ENCODE results near the gene GDF9. TPM values are rescaled to one million over a fixed set of nuclear protein-coding genes. Genes with fewer than 3 reads are reported as not detected.
"Not testable (repeated sequence)": the region's sequence is repeated elsewhere in the genome, so short reads cannot be mapped to it uniquely, and the experiment has no call there.

The GDF9 gene
- total RNA-seq, 1 donor from 2014 or later = 1.4 TPM

DNA sequence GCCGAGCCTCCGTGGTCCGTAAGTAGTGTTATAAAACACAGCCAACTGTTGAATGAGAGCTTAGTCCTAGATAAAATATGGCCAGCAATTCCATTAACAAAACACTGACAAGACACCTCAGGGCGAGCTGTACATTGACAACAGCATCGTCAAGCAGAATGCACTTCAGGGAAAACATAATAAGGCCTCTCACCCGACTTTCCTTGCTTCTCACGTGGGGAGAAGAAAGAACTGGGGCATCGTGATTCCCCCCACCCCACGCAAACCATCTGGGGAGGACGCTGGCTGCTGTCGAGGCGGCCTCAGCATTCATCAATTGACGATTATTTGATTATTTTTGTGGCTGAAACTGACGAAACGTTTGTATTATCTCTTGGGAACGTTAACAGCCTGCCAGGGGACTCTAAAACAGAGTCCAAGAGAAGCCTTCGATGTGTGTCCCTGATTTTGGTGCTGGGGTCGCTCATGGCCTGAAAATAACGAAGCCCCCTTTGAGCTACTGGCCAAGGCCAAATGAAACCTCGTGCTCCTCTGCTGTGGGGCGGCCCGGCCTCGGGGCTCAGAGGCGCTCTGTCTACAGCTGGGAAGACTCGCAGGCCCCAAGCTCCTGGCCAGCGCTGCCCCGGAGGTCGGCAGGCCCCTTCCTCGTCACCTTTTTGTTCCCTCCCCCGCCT, 464 bp downstream of the GDF9 start:
- Mint-ChIP-seq H3K27ac (peak overlapping the region; percentile 100), H3K4me1 (ENCODE audit: unreplicated experiment) (peaks cover 31% of the 10 kb centered on the region), H3K36me3 (peaks cover 26% of the 10 kb centered on the region), H3K4me3 (peak overlapping the region; percentile 100), H3K27me3 (no peaks in the 10 kb centered on the region), H3K9me3 (no peaks in the 10 kb centered on the region)
- no peak for DNase-seq (ENCODE audit: extremely low spot score, unreplicated experiment)
- TF ChIP-seq, protein P1, sequence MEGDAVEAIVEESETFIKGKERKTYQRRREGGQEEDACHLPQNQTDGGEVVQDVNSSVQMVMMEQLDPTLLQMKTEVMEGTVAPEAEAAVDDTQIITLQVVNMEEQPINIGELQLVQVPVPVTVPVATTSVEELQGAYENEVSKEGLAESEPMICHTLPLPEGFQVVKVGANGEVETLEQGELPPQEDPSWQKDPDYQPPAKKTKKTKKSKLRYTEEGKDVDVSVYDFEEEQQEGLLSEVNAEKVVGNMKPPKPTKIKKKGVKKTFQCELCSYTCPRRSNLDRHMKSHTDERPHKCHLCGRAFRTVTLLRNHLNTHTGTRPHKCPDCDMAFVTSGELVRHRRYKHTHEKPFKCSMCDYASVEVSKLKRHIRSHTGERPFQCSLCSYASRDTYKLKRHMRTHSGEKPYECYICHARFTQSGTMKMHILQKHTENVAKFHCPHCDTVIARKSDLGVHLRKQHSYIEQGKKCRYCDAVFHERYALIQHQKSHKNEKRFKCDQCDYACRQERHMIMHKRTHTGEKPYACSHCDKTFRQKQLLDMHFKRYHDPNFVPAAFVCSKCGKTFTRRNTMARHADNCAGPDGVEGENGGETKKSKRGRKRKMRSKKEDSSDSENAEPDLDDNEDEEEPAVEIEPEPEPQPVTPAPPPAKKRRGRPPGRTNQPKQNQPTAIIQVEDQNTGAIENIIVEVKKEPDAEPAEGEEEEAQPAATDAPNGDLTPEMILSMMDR (conservative IDR thresholded peaks at IDR 0.05) = no peak

DNA sequence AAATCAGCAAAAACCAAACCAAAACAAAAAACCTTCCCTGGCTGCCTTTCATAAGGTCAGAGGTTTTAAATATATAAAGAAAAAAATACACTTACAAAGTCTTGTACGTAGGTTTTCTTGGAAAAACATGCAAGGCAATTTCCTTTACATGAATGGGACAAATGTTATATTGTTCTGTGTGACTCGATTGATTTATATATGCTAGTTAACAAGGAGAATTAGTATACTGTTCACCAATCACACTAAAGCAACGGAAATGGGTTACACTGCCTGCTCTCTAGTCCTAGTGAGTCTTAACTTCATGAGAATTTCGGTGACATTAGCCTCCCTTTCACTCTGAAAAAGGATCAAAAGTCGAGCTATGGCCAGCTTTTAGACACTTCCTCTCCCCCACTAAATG, 5.5 kb downstream of the GDF9 start:
- Mint-ChIP-seq H3K9me3 (no peaks in the 10 kb centered on the region), H3K27me3 (peaks cover 2% of the 10 kb centered on the region), H3K4me3 (no peak overlapping the region), H3K4me1 (ENCODE audit: unreplicated experiment) (peaks cover 6% of the 10 kb centered on the region), H3K27ac (no peak overlapping the region), H3K36me3 (no peaks in the 10 kb centered on the region)
- TF ChIP-seq, protein P1 (conservative IDR thresholded peaks at IDR 0.05) = no peak
- no peak for DNase-seq (ENCODE audit: extremely low spot score, unreplicated experiment)

DNA sequence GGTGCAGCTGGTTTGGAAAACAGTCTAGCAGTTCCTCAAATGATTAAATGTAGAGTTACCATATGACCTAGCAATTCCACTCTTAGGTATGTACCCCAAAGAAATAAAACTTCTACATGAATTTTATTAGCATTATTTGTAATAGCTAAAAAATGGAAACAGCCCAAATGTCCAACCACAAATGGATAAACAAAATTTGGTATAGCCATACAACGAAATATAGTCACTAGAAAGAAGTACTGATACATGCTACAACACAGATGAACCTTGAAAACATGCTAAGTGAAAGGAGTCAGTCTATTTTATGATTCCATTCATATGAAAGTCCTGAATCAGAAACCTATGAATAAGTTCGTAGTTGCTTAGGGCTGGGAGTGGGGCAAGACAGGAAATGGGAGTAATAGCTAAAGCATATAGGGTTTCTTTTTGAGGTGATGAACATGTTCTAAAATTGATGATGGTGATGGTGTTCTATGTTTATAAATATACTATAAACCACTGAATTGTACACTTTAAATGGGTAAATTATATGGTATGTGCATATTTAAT, 6.3 kb downstream of the GDF9 start:
- H3K36me3 Mint-ChIP-seq = no peaks in the 10 kb centered on the region
- H3K27ac Mint-ChIP-seq = no peak overlapping the region
- H3K27me3 Mint-ChIP-seq = peaks cover 2% of the 10 kb centered on the region
- no peaks in the 10 kb centered on the region for H3K9me3 Mint-ChIP-seq
- DNase-seq (ENCODE audit: extremely low spot score, unreplicated experiment) = no peak
- H3K4me3 Mint-ChIP-seq = no peak overlapping the region
- TF ChIP-seq, protein P1 (conservative IDR thresholded peaks at IDR 0.05) = no peak
- no peaks in the 10 kb centered on the region for H3K4me1 Mint-ChIP-seq (ENCODE audit: unreplicated experiment)

DNA sequence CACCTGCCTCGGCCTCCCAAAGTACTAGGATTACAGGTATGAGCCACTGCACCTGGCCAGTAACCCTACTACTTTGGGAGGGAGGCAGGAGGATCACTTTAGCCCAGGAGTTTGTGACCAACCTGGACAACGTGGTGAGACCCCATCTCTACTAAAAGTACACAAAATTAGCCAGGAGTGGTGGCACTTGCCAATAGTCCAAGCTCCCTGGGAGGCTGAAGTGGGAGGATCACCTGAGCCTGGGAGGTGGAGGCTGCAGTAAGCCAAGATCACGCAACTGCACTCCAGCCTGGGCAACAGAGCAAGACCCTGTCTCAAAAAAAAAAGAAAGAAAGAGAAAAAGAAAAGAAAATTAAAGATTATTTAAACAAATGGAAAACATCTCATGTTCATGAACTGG, 10.3 kb downstream of the GDF9 start:
- Mint-ChIP-seq H3K9me3 (no peaks in the 10 kb centered on the region), H3K27me3 (peaks cover 2% of the 10 kb centered on the region), H3K4me3 (no peak overlapping the region), H3K4me1 (ENCODE audit: unreplicated experiment) (peaks cover 4% of the 10 kb centered on the region), H3K27ac (no peak overlapping the region), H3K36me3 (no peaks in the 10 kb centered on the region)
- DNase-seq (ENCODE audit: extremely low spot score, unreplicated experiment) = no peak
- TF ChIP-seq, protein P1 (conservative IDR thresholded peaks at IDR 0.05) = no peak

DNA sequence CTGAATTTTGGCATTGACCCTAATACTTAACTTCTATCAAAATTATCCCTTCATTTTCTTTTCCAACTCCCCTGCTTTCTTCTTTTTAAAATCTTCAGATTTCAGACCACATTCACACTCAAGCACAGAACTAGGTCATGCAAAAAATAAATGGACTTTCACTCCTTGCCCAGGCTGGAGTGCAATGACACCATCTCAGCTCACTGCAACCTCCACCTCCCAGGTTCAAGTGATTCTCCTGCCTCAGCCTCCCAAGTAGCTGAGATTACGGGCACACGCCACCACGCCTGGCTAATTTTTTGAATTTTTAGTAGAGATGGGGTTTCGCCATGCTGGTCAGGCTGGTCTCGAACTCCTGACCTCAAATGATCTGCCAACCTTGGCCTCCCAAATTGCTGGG, 11.3 kb downstream of the GDF9 start:
- H3K4me1 Mint-ChIP-seq (ENCODE audit: unreplicated experiment); H3K4me3 Mint-ChIP-seq; H3K36me3 Mint-ChIP-seq; H3K9me3 Mint-ChIP-seq; H3K27ac Mint-ChIP-seq; DNase-seq (ENCODE audit: extremely low spot score, unreplicated experiment); H3K27me3 Mint-ChIP-seq: not testable (repeated sequence)

DNA sequence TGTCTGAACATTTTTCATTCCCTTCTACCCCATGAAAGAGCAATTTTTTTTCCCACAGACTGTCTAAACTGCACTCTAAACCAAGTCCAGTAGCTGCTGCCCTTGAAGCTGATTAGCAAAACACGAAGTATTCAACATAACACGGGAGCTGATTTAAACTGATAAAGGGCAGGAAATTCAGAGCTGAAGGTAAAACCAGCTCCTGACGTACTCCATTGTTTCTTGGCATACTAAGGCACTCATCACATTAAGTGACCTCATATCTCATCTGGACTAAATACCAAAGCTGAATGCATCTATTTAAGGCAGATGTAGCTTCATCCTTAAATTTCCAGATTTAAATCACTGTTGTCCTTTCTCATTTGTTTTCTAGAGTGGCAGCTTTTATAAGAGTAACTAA, 12.0 kb downstream of the GDF9 start:
- TF ChIP-seq, protein P1 (conservative IDR thresholded peaks at IDR 0.05) = no peak
- Mint-ChIP-seq H3K4me3 (no peak overlapping the region), H3K36me3 (no peaks in the 10 kb centered on the region), H3K9me3 (no peaks in the 10 kb centered on the region), H3K27ac (no peak overlapping the region), H3K4me1 (ENCODE audit: unreplicated experiment) (peaks cover 4% of the 10 kb centered on the region), H3K27me3 (peaks cover 2% of the 10 kb centered on the region)
- no peak for DNase-seq (ENCODE audit: extremely low spot score, unreplicated experiment)
